ENCODE results near the gene DDO.

GRCh38 chr6:110352563-110353262 lies 62.7 kb downstream of the DDO start:
- TF ChIP-seq CTCF (conservative IDR thresholded peaks at IDR 0.05; ENCODE audit: low read depth, low read length), result no peak
- no peak for TF ChIP-seq EZH2 (IDR thresholded peaks at IDR 0.05; ENCODE audit: borderline replicate concordance, low read depth, low read length, poor library complexity, severe bottlenecking)
